Activated T-cell treated with anti-CD3 and anti-CD28 coated beads, Interleukin-2, amount 50 U/mL, for 4 hours (primary cell): ENCODE measurements around the gene DLG2. TPM values are rescaled to one million over a fixed set of nuclear protein-coding genes. Genes with fewer than 3 reads are reported as not detected.
"Not testable (repeated sequence)": the region's sequence is repeated elsewhere in the genome, so short reads cannot be mapped to it uniquely, and the experiment has no call there.

Experiments used
- ATAC-seq, 2 donors: fragments of 200-7000 bp; cut with Tn5 transposase; one replicate each; pipeline ENCODE4 v1.10.0; 2021
- DNase-seq: peaks from one replicate; pipeline ENCODE4 v3.0.0-alpha.2; 2020
- H3K27me3 Mint-ChIP-seq: one replicate; pipeline ENCODE4 v1.8.0; 2021; ENCODE audit warnings: low read depth, mixed read lengths
- H3K36me3 Mint-ChIP-seq: one replicate; pipeline ENCODE4 v1.8.0; 2022; ENCODE audit warnings: mixed read lengths; ENCODE audit not compliant: insufficient read depth
- H3K4me1 Mint-ChIP-seq: one replicate; pipeline ENCODE4 v1.8.0; 2021; ENCODE audit warnings: low read depth, mixed read lengths
- H3K4me3 Mint-ChIP-seq: one replicate; pipeline ENCODE4 v1.8.0; 2021; ENCODE audit warnings: mild to moderate bottlenecking, moderate library complexity, mixed read lengths
- H3K9me3 Mint-ChIP-seq: one replicate; pipeline ENCODE4 v1.8.0; 2021; ENCODE audit warnings: mixed read lengths
- total RNA-seq, 3 donors: library from RNA; stranded (reverse); gene quantifications; one replicate each; pipeline ENCODE4 v1.2.1, GENCODE V29; 2021

The DLG2 gene
- total RNA-seq, 3 donors from 2014 or later: 0.54 to 1.3 (median 0.58) TPM

DNA sequence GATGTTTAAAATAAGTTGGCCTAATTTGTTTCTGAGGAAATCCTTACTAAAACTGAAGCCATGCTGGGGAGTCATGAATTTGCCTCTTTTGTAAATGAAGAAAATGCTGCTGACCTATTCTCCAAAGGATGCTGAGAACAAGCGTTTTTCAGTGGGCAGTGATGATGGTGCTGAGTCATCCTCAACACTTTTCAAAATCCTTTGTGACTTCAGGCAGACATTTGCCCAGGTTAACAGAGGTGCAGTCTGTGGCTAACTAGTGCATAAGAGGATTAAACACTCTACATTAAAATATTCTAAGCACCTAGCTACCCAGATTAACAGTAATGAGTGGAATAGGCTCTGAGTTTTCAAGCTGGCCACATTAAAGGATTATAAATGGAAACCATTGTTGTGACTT lies 509.0 kb downstream of the DLG2 start:
- Mint-ChIP-seq H3K4me3 (no peak overlapping the region), H3K27me3 (no peaks in the 10 kb centered on the region), H3K36me3 (no peaks in the 10 kb centered on the region), H3K4me1 (no peaks in the 10 kb centered on the region), H3K9me3 (peaks cover 33% of the 10 kb centered on the region)
- DNase-seq (no peak), ATAC-seq (no peak)

DNA sequence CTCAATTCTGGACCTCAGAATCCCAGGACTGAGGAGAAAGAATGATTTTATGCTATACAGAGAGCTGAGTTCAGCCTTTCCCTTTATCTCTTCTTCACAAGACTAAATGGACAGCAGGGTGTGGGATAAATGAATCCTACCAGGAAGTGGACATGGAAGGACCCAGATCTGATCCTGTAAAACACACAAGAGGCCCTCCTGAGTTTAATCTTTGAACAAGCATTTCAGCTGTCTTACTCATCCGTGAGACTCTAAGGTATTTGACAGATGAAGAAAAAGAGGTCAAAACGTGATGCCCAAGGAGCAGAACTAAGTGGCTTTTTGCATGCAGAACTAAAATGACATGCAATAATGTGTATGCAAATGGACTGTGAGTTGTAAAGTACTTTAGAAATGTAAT lies 511.3 kb downstream of the DLG2 start:
- Mint-ChIP-seq H3K9me3 (peaks cover 25% of the 10 kb centered on the region), H3K27me3 (no peaks in the 10 kb centered on the region), H3K4me1 (no peaks in the 10 kb centered on the region), H3K4me3 (no peak overlapping the region), H3K36me3 (no peaks in the 10 kb centered on the region)
- DNase-seq: no peak
- no peak for ATAC-seq

DNA sequence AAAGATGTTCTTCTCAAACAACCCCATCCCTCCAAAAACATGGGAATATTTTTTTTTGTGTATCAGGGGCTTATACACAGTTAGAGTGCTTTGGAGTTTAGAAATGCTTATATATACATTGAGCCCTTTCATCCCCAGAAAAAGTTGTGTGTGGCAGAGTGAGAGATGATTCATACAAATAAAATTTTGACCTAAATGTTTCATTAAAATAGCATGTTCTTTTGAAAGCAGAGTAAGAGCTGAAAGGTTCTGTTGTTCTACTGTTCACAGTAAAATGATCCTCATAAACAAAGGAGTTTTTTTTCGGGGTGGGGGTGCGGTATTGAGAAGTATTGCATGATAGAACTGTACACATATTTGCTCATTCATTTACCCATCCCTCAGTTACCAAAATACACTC lies 512.4 kb downstream of the DLG2 start:
- DNase-seq (no peak), ATAC-seq (no peak)
- Mint-ChIP-seq H3K36me3 (no peaks in the 10 kb centered on the region), H3K27me3 (no peaks in the 10 kb centered on the region), H3K4me3 (no peak overlapping the region), H3K4me1 (peaks cover 3% of the 10 kb centered on the region), H3K9me3 (peaks cover 25% of the 10 kb centered on the region)

DNA sequence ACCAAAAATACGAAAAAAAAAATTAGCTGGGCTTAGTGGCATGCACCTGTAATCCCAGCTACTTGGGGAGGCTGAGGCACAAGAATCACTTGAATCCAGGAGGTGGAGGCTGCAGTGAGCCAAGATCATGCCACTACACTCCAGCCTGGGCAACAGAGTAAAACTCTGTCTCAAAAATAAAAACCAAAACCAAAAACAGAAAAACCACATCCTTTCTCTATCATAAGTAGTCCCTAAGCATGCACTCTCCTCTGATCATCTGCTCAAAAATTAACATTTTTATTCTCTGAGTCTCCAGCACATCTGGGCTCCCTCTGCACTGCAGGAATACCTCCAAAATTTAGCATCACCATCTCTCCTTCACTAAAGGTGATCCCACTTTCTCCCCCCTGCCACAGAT lies 516.9 kb downstream of the DLG2 start:
- not testable (repeated sequence) for DNase-seq, H3K27me3 Mint-ChIP-seq, H3K36me3 Mint-ChIP-seq, H3K4me1 Mint-ChIP-seq, H3K4me3 Mint-ChIP-seq, ATAC-seq
- peaks cover 27% of the 10 kb centered on the region for H3K9me3 Mint-ChIP-seq

DNA sequence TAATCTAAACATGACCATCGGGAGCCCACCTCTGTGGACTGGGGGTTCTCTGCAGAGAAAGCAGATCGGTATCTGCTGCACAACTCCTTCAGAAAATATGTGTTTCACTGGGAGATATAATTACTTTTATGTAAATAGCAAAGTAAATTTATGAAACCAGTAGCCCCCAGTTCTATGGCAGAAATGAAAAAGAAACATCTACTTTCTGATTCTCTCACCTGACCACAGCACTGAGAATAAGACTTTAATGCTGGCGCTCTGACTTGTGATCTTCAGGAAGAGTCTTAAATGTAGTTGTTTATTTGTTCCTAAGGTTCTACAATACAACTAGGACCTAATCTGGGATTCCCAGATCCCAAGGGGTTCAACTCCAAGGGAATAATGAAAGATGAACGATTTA lies 518.0 kb downstream of the DLG2 start:
- Mint-ChIP-seq H3K4me1 (peaks cover 3% of the 10 kb centered on the region), H3K4me3 (no peak overlapping the region), H3K36me3 (no peaks in the 10 kb centered on the region), H3K9me3 (peaks cover 32% of the 10 kb centered on the region), H3K27me3 (no peaks in the 10 kb centered on the region)
- DNase-seq (no peak), ATAC-seq (no peak)

DNA sequence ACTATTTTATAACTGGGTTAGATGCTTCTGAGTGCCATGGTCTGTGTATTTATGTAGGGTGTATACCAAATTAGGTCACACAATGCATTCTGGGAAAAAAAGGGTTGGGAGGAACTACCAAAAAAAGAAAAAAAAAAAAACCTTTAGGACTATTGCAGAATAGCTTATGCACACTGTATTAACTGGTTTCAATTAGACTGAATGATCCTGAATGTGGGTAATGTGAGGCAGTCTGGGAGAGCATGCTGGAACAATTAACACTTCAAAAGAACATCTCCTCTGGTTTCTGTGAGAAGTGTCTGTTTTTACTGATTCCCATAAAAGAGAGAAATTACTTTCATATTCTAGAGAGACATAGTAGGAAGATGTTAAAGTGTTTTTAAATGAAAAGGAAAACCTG lies 521.3 kb downstream of the DLG2 start:
- Mint-ChIP-seq H3K4me1 (peaks cover 3% of the 10 kb centered on the region), H3K4me3 (no peak overlapping the region), H3K9me3 (peaks cover 34% of the 10 kb centered on the region), H3K27me3 (no peaks in the 10 kb centered on the region), H3K36me3 (no peaks in the 10 kb centered on the region)
- ATAC-seq (no peak), DNase-seq (no peak)

DNA sequence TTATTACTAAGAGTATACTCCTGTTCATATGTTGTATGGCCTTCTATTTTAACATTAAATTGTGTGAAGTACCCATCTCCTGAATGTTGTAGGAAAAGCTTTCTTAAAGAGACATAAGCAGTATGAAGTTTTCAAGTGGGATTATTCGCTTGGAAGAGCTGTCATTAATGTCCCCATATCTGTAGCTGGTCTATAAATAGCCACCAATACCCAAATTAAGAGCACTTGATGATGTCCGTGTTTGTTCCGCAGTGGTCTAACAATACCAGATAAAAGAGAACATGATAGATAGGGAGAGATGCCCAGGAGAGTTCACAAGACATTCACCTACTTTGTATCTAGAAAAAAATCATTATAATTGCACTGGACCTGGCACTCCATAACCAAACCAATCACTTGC lies 527.6 kb downstream of the DLG2 start:
- H3K9me3 Mint-ChIP-seq: peaks cover 52% of the 10 kb centered on the region
- no peaks in the 10 kb centered on the region for H3K36me3 Mint-ChIP-seq
- ATAC-seq (no peak), DNase-seq (no peak)
- no peaks in the 10 kb centered on the region for H3K4me1 Mint-ChIP-seq
- no peak overlapping the region for H3K4me3 Mint-ChIP-seq
- H3K27me3 Mint-ChIP-seq: no peaks in the 10 kb centered on the region

DNA sequence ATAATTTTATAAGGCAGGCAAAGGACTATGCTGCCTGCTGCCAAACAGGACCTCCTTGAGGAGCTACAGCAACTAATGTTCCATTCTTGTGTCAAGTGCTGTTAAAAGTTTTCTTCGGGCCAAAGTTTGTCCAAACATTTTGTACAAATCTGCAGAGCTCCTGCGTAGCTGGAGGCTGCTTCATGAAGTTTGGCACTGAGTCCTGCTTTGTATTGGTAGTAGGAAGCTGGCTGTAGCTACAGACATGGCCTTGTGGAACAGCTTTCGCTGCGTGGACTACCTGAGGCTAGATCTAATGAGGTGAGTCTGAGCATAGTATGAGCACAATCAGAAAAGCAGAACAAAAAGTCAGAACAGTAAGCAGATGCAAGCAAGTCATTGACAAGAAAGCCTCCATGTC lies 528.1 kb downstream of the DLG2 start:
- Mint-ChIP-seq H3K4me1 (no peaks in the 10 kb centered on the region), H3K4me3 (no peak overlapping the region), H3K9me3 (peaks cover 48% of the 10 kb centered on the region), H3K36me3 (no peaks in the 10 kb centered on the region), H3K27me3 (no peaks in the 10 kb centered on the region)
- DNase-seq: no peak
- no peak for ATAC-seq

DNA sequence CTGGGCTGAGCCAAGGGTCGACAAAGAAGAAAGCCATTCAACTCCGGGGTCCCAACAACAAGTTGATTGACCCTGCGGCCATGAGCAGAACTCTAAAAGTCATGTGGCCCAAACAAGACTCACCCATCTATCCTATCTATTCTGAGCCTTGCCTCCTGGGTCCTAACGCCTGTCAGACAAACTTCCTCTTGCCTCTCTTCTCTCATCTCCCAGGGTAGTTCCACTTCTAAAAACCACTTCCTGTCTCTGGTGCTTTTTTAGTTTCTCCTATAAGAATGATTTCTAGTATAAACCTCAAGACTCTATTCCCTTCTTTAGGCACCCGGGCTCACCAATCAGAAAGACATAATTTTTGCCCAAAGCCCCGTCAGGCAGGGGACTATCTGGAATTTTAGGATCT lies 530.2 kb downstream of the DLG2 start:
- Mint-ChIP-seq H3K27me3 (no peaks in the 10 kb centered on the region), H3K4me3 (no peak overlapping the region), H3K4me1 (no peaks in the 10 kb centered on the region), H3K9me3 (peaks cover 53% of the 10 kb centered on the region), H3K36me3 (no peaks in the 10 kb centered on the region)
- DNase-seq (no peak), ATAC-seq (no peak)

DNA sequence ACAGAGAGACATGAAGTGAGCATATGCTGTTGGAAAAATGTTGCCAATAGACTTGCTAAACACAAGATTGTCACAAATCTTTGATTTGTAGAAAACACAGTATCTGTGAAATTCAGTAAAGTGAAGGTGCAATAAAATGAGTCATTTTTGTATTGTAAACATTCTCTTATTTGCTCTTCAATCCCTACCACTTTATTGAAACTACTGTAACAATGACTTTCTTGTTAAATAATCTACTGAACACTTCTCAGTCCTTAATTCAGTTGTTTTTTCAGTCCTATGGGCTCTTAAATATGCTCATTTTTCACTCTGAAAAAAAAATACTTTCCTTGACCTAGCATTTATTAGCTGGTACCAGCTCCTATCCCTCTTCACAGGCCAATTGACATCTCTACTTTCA lies 531.9 kb downstream of the DLG2 start:
- Mint-ChIP-seq H3K4me3 (no peak overlapping the region), H3K27me3 (no peaks in the 10 kb centered on the region), H3K4me1 (no peaks in the 10 kb centered on the region), H3K9me3 (peaks cover 56% of the 10 kb centered on the region), H3K36me3 (no peaks in the 10 kb centered on the region)
- DNase-seq (no peak), ATAC-seq (no peak)

DNA sequence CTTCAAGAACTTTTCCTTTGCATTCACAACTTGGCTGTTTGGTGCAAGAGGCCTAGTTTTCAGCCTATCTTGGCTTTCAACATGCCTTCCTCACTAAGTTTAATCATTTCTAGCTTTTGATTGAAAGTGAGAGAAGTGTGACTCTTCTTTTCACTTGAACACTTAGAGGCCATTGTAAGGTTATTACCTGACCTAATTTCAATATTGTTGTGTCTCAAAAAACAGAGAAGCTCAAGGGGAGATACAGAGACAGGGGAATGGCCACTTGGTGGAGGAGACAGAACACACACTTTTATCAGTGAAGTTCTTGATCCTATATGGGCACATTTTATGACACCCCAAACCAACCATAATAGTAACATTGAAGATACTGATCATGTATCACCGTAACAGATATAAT lies 532.3 kb downstream of the DLG2 start:
- no peaks in the 10 kb centered on the region for H3K4me1 Mint-ChIP-seq
- H3K27me3 Mint-ChIP-seq: no peaks in the 10 kb centered on the region
- ATAC-seq (no peak), DNase-seq (no peak)
- no peaks in the 10 kb centered on the region for H3K36me3 Mint-ChIP-seq
- no peak overlapping the region for H3K4me3 Mint-ChIP-seq
- H3K9me3 Mint-ChIP-seq: peaks cover 57% of the 10 kb centered on the region

DNA sequence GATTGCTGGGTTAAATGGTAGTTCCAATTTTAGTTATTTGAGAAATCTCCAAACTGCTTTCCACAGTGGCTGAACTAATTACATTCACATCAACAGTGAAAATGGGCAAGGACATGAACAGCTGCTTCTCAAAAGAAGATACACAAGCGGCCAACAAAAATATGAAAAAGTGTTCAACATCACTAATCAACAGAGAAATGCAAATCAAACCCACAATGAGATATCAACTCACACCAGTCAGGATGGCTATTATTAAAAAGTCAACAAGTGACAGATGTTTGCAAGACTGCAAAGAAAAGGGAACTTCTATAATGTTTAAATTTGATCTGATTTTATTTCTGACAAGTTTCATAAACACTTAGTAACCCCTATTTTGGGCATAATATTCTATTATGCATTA lies 537.5 kb downstream of the DLG2 start:
- peaks cover 48% of the 10 kb centered on the region for H3K9me3 Mint-ChIP-seq
- DNase-seq (no peak), ATAC-seq (no peak)
- no peaks in the 10 kb centered on the region for H3K27me3 Mint-ChIP-seq
- no peak overlapping the region for H3K4me3 Mint-ChIP-seq
- no peaks in the 10 kb centered on the region for H3K36me3 Mint-ChIP-seq
- H3K4me1 Mint-ChIP-seq: no peaks in the 10 kb centered on the region

DNA sequence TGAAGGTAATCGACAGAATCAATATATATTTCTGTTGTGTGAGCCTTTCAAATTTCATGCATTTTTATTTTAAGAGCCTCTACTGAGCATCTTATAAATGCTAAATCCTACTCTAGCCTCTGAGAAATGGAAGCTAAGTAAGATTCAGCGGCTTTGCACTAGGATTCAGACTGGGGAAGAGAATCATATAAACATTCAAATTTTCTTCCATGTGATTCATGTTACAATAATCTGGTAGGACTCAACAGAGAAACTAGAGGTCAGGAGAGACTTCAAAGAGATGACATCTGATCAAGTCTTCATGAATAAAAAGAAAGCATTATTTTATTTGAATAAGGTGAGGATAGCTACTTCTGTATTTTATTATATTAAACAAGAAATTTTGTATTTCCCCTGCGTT lies 538.9 kb downstream of the DLG2 start:
- H3K9me3 Mint-ChIP-seq: peaks cover 54% of the 10 kb centered on the region
- no peaks in the 10 kb centered on the region for H3K36me3 Mint-ChIP-seq
- no peaks in the 10 kb centered on the region for H3K4me1 Mint-ChIP-seq

DNA sequence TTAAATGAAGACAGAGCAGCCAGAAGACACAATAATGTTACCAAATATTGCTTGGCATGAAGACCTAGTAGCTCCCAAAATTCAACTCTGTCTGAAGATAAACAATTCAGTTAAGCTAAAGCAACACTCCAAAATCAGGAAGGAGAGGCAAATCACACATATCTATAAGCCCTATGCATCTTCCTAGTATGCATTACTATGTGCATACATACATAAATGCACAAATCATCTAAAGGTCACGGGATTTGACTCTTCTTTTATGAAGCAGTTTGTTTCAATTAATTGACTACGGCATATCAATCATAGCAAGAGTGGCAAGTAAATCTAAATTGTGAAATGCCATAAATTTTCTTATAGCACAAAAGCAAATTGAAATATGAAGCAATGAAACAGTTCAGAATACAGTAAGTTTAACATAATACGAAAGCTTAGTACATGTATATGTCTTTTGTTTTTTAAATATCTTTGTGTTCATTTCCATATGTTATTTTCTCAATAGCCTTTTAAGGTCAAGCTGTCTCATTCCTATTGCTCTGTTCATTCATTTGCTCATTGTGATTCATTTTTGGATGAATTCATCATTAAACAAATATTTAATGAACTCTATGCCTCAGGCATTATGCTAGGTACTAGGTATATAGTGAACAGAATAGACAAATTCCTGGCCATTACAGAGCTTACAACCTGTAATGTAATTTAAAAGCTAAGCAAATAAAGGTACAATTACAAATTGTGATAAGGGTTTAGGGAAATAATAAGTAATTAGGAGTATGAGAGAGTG lies 540.5 kb downstream of the DLG2 start:
- Mint-ChIP-seq H3K36me3 (no peaks in the 10 kb centered on the region), H3K27me3 (no peaks in the 10 kb centered on the region), H3K4me1 (no peaks in the 10 kb centered on the region), H3K4me3 (no peak overlapping the region), H3K9me3 (peaks cover 45% of the 10 kb centered on the region)
- no peak for ATAC-seq
- no peak for DNase-seq

More for the DNA sequence above, 538.9 kb downstream of the DLG2 start:
- ATAC-seq (no peak), DNase-seq (no peak)
- Mint-ChIP-seq H3K4me3 (no peak overlapping the region), H3K27me3 (no peaks in the 10 kb centered on the region)

DNA sequence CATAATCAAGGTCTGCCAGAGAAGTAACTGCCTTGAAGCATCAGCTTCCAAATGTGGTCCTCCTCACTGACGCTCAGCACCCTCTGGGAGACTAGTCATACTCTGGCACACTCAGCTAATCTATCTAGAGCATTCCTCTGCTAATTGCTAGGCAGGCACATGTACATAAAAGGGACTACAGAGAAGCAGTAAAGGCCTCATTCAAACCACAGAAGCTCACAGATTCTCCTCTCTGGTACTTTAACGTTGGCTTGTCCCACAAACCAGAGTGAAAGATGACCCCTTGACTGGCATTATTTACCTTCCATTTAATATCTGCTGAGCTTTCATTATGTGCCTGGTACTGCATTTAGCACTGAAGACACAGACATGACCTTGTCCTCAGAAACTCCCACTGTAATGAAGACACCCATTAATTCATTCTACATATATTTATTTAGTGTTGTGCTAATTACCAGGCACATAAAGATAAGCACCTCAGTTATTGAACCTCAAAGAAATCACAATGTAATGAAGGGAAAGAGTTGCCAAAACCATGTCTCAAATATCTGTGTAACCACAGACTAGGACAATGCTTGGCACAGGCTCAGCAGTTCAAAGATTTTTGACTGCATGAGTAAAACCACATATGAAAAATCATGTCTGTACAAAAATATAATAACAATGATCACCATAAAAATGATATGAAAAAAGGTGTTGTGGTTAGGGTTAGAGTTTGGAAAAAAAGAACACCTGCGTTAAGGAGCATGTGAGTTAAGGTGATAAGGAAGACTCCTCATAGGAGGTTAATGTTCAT lies 550.4 kb downstream of the DLG2 start:
- Mint-ChIP-seq H3K36me3 (no peaks in the 10 kb centered on the region), H3K9me3 (peaks cover 35% of the 10 kb centered on the region), H3K4me1 (no peaks in the 10 kb centered on the region), H3K27me3 (no peaks in the 10 kb centered on the region), H3K4me3 (no peak overlapping the region)
- DNase-seq (no peak), ATAC-seq (no peak)
